Measurements from ENCODE around the gene PLEKHA5.

DNA sequence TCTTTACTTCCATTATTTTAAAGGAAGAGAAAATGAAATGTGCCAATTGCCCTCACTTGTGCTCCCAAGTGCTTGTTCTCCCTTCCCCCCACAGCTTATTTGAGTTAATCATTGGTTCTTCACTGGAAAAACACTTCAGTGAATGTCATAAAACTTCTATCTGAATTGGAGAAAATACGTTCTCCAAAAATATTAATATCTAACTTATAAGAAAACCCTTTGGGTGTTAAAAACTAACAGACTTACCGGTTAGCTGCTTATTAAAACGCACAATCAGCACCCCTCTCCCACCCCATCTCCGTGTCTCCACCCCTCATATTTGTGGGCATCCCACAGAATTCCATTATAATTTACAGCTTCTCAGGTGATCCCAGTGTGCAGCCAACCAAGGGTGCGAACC, 31.7 kb downstream of the PLEKHA5 start:
- TF ChIP-seq, protein P1, sequence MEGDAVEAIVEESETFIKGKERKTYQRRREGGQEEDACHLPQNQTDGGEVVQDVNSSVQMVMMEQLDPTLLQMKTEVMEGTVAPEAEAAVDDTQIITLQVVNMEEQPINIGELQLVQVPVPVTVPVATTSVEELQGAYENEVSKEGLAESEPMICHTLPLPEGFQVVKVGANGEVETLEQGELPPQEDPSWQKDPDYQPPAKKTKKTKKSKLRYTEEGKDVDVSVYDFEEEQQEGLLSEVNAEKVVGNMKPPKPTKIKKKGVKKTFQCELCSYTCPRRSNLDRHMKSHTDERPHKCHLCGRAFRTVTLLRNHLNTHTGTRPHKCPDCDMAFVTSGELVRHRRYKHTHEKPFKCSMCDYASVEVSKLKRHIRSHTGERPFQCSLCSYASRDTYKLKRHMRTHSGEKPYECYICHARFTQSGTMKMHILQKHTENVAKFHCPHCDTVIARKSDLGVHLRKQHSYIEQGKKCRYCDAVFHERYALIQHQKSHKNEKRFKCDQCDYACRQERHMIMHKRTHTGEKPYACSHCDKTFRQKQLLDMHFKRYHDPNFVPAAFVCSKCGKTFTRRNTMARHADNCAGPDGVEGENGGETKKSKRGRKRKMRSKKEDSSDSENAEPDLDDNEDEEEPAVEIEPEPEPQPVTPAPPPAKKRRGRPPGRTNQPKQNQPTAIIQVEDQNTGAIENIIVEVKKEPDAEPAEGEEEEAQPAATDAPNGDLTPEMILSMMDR (IDR thresholded peaks at IDR 0.05; ENCODE audit: low read length) = no peak
- TF ChIP-seq EZH2 (IDR thresholded peaks at IDR 0.05; ENCODE audit: borderline replicate concordance, low read length) = no peak

Measured in OCI-LY1 (cell line).